Esophagus squamous epithelium (tissue), 5 donors: Measurements from ENCODE around the gene SLC43A2. TPM values are rescaled to one million over a fixed set of nuclear protein-coding genes. Genes with fewer than 3 reads are reported as not detected.
A peak's percentile ranks its signal among the peaks of the same experiment; 100 is the strongest.
"Not testable (repeated sequence)": the region's sequence is repeated elsewhere in the genome, so short reads cannot be mapped to it uniquely, and the experiment has no call there.

Source experiments
- DNase-seq: peaks from one replicate; lab custom pipeline; 2025; lab: John Stamatoyannopoulos, UW
- H3K27ac ChIP-seq, 4 donors: fragments of 200-600 bp; sonication (generic); one replicate each; pipeline ENCODE4 v1.5.1; 2016 to 2019; ENCODE audit warnings: mild to moderate bottlenecking in 1 of 4
- H3K27me3 ChIP-seq, 4 donors: fragments of 200-600 bp; sonication (generic); 1 replicate in 3 of 4; 2 replicates in 1 of 4; pipeline versions ENCODE4 v1.5.1 to v1.6.0; 2017 to 2021; ENCODE audit warnings: antibody characterized with exemption in 1 of 4
- H3K36me3 ChIP-seq, 3 donors: fragments of 200-600 bp; sonication (generic); one replicate each; pipeline ENCODE4 v1.5.1; 2016 to 2019
- H3K4me1 ChIP-seq, 3 donors: fragments of 200-600 bp; sonication (generic); one replicate each; pipeline ENCODE4 v1.5.1; 2017 to 2019
- H3K4me3 ChIP-seq, 4 donors: fragments of 200-600 bp; sonication (generic); 1 replicate in 3 of 4; 2 replicates in 1 of 4; pipeline ENCODE4 v1.5.1; 2016 to 2019; ENCODE audit warnings: mild to moderate bottlenecking in 2 of 4, moderate library complexity in 1 of 4
- H3K9me3 ChIP-seq, 3 donors: fragments of 200-600 bp; sonication (generic); one replicate each; pipeline ENCODE4 v1.5.1; 2016 to 2019
- POLR2A ChIP-seq, 4 donors: fragments of 450-650 bp; IDR thresholded peaks; one replicate each; pipeline ENCODE4 v1.6.1; 2017; ENCODE audit warnings: antibody characterized with exemption in 4 of 4, mild to moderate bottlenecking in 4 of 4, moderate library complexity in 3 of 4
- WGBS, 2 donors: methylation state at CpG; one replicate each; pipeline ENCODE4 v1.1.5; 2018; 5-methylcytosine and 5-hydroxymethylcytosine counted together
- intact Hi-C: fragments of 100-400 bp; cut with DNase I; formaldehyde crosslinking; loops from one replicate; pipeline ENCODE4 v1.15.0; 2022
- total RNA-seq, 4 donors: library from RNA; depleted of rRNA; stranded (reverse); fragments of >200 nt; gene quantifications; one replicate each; pipeline ENCODE4 v1.1.0, GENCODE V29; 2016
- TF ChIP-seq, protein P1 (sequence below), 6 experiments: fragments of 450-650 bp in 4 of 6; fragments of 200-600 bp in 2 of 6; sonication (generic) in 2 of 6; IDR thresholded peaks; one replicate each; pipeline ENCODE4 v1.5.1; 2016 to 2019; ENCODE audit warnings: antibody characterized with exemption in 6 of 6, mild to moderate bottlenecking in 4 of 6, moderate library complexity in 4 of 6
- donor health status: DM: yes; HTN: yes; CAD: no.

SLC43A2 gene
- total RNA-seq, 4 donors from 2014 or later, result 2.5 to 12.4 (median 5.3) TPM

GRCh38 chr17:1574697-1575471 is 53.8 kb downstream of the SLC43A2 start:
- Histone ChIP-seq H3K4me3 (peak overlapping the region in 3 of 4 donors; percentile 12 to 33 (median 16)), H3K27ac (peak overlapping the region; percentile 55 to 81 (median 58)), H3K27me3 (no peaks in the 10 kb centered on the region), H3K4me1 (peaks cover 32 to 48% (median 40%) of the 10 kb centered on the region in 3 donors), H3K36me3 (no peaks in the 10 kb centered on the region), H3K9me3 (no peaks in the 10 kb centered on the region)
- WGBS, 2 donors, result 18% methylated on average over 6 of the region's 45 CpGs; no CpG with 5 or more reads in 1 of the 2 donors
- DNase-seq, result no peak
- intact Hi-C loops, result loop anchor here (2.0 kb wide), 1 partner anchor 54 kb away; the partner anchor contains the start of gene SLC43A2
- TF ChIP-seq, protein P1, sequence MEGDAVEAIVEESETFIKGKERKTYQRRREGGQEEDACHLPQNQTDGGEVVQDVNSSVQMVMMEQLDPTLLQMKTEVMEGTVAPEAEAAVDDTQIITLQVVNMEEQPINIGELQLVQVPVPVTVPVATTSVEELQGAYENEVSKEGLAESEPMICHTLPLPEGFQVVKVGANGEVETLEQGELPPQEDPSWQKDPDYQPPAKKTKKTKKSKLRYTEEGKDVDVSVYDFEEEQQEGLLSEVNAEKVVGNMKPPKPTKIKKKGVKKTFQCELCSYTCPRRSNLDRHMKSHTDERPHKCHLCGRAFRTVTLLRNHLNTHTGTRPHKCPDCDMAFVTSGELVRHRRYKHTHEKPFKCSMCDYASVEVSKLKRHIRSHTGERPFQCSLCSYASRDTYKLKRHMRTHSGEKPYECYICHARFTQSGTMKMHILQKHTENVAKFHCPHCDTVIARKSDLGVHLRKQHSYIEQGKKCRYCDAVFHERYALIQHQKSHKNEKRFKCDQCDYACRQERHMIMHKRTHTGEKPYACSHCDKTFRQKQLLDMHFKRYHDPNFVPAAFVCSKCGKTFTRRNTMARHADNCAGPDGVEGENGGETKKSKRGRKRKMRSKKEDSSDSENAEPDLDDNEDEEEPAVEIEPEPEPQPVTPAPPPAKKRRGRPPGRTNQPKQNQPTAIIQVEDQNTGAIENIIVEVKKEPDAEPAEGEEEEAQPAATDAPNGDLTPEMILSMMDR (IDR thresholded peaks at IDR 0.05), result no peak
- TF ChIP-seq POLR2A (IDR thresholded peaks at IDR 0.05), result no peak

DNA sequence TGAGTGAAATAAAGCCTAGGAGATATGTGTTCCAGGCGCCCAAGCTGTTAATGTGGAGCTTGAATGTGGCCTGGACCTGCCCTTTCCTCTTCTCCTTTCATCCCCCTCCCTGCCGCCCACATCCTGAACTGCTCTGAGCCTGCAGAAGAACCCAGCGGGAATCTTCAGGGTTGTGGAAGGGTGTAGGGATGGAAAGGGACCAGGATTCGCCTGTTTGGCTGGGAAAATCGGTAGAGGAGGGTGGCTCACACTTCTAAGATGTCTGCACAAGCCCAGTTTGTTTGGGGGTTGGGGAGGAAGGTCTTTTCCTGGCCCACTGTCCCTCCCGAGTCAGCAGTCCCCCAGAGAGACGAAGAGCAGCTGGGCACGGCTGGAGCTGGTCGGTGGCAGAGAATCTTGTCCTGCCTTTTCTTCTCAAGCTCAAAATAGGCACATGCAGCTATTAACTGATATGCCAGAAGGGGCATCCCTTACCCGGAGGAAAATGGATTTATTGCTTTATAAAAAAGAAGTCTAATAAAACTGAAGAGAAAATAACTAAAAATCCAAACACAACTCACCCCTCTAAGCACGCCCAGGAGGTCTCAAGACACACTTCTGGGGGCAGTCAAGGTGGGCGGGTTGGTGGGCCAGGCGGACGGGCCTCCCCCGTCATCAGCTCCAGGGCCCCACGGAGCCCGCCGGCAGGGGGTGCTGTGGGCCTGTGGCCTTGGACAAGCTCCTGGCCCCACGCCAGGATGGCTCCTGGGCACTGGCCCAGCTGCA is 54.5 kb downstream of the SLC43A2 start:
- Histone ChIP-seq H3K4me1 (peaks cover 32 to 53% (median 40%) of the 10 kb centered on the region in 3 donors), H3K27ac (peak overlapping the region in 3 of 4 donors; percentile 55 to 81 (median 60)), H3K9me3 (no peaks in the 10 kb centered on the region), H3K36me3 (no peaks in the 10 kb centered on the region), H3K27me3 (no peaks in the 10 kb centered on the region), H3K4me3 (peak overlapping the region in 1 of 4 donors; percentile 33)
- DNase-seq, result no peak
- 3 to 9% methylated on average over 12 to 15 of the region's 19 CpGs for WGBS, 2 donors
- no peak for TF ChIP-seq POLR2A (IDR thresholded peaks at IDR 0.05)
- TF ChIP-seq, protein P1 (IDR thresholded peaks at IDR 0.05), result peak; percentile 87 to 98 (median 96)
- intact Hi-C loops, result loop anchor here (2.0 kb wide), 1 partner anchor 55 kb away; the partner anchor contains the start of gene SLC43A2

- peaks cover 25 to 51% (median 32%) of the 10 kb centered on the region in 3 donors for H3K4me1 ChIP-seq
- H3K27ac ChIP-seq, H3K9me3 ChIP-seq, H3K27me3 ChIP-seq, H3K4me3 ChIP-seq, H3K36me3 ChIP-seq, DNase-seq, intact Hi-C loops: not testable (repeated sequence)
- 74 to 100% methylated on average over 2 to 5 of the region's 5 CpGs for WGBS, 2 donors
Measured at GRCh38 chr17:1572646-1573045, 56.0 kb downstream of the SLC43A2 start.

DNA sequence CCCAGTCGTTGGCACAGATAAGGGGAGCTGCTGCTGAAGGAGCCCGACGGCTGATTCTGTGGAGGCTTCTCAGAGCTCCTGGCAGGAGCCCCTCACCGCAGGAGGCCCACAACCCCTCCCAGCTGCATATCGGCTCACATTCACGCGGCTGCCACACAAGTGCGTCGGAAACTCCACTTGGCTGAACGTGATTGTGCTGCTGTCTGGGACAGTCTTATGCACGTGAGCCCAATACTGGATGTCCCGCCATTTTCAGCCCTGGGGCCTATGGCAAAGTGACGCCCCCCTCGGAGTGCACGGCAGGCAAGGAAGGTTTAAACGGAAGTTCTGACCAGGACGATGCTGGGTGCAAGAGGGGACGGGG is 57.3 kb downstream of the SLC43A2 start:
- peaks cover 14 to 38% (median 21%) of the 10 kb centered on the region in 3 donors for H3K4me1 ChIP-seq
- WGBS, 2 donors, result 82 to 97% methylated on average over 5 to 10 of the region's 18 CpGs
- H3K36me3 ChIP-seq, result no peaks in the 10 kb centered on the region
- DNase-seq, result no peak
- H3K27ac ChIP-seq, result no peak overlapping the region
- H3K27me3 ChIP-seq, result no peaks in the 10 kb centered on the region
- H3K4me3 ChIP-seq, result no peak overlapping the region
- TF ChIP-seq POLR2A (IDR thresholded peaks at IDR 0.05), result no peak
- intact Hi-C loops, result no loop called here
- H3K9me3 ChIP-seq, result no peaks in the 10 kb centered on the region

DNA sequence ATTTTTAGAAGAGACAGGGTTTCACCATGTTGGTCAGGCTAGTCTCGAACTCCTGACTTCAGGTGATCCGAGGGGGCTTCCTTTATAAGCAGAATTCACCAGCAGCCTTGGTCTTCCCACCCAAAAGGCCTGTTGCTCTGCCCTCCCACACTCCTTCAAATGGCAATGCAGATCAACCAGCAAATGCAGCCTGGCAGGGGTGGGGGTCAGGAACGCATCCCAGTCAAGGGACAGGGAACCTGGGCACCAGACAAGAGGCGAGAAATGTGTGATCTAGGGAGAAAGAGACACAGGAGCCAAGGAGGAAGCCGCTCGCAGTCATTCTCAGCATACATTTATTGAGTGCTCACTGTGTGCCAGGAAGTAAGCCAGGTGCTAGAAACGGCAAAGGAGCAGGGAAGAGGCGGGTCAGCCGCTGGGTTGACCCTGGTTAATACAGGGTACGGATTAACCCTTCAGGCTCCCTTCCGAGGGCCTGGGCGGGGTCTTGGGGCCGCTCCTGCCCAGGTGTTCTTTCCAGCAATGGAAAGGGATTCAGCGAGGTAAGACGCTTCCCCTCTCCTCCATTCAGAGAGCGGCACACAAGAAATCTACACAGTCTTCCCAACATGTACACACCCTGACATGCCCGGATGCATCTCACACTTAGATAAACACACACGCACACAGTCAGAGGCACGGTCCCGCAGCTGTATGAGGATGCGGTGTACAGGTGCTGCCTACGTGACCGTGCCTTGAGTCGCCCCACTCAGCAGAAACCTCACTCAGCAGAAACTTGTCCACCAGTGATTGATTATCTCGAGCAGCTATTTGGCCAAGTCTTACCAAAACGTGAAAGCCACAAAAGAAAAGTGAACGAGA is 59.5 kb downstream of the SLC43A2 start:
- no peak for TF ChIP-seq POLR2A (IDR thresholded peaks at IDR 0.05)
- TF ChIP-seq, protein P1 (IDR thresholded peaks at IDR 0.05), result no peak
- intact Hi-C loops, result no loop called here
- Histone ChIP-seq H3K27ac (peak overlapping the region; percentile 5 to 82 (median 68)), H3K9me3 (no peaks in the 10 kb centered on the region), H3K27me3 (no peaks in the 10 kb centered on the region), H3K4me3 (peak overlapping the region in 3 of 4 donors; percentile 6 to 40 (median 13)), H3K4me1 (peaks cover 0 to 16% (median 4%) of the 10 kb centered on the region in 3 donors), H3K36me3 (no peaks in the 10 kb centered on the region)
- 26 to 36% methylated on average over 23 to 25 of the region's 27 CpGs for WGBS, 2 donors
- DNase-seq, result no peak
